GM21390 (cell line): Measurements from ENCODE around the gene MMP20.
A peak's percentile ranks its signal among the peaks of the same experiment; 100 is the strongest.

Experiments
- ATAC-seq: cut with Tn5 transposase; IDR thresholded peaks from one replicate; pipeline ENCODE4 v1.9.1; 2021; ENCODE audit not compliant: unreplicated experiment

MMP20 gene

GRCh38 chr11:102596578-102596977 lies 28.6 kb downstream of the MMP20 start:
- ATAC-seq = no peak

GRCh38 chr11:102592634-102593581 lies 32.2 kb downstream of the MMP20 start:
- no peak for ATAC-seq

GRCh38 chr11:102592131-102592530 lies 33.0 kb downstream of the MMP20 start:
- ATAC-seq = no peak

- no peak for ATAC-seq
These were observed 33.9 kb downstream of the MMP20 start for GRCh38 chr11:102591160-102591718.

GRCh38 chr11:102590276-102591049 lies 34.7 kb downstream of the MMP20 start:
- ATAC-seq = no peak

- peak; percentile 66 for ATAC-seq
These were observed 36.1 kb downstream of the MMP20 start for GRCh38 chr11:102589047-102589459.

GRCh38 chr11:102587722-102588121 lies 37.4 kb downstream of the MMP20 start:
- no peak for ATAC-seq

GRCh38 chr11:102583141-102583873 lies 41.8 kb downstream of the MMP20 start:
- ATAC-seq = no peak

- ATAC-seq = no peak
These were observed 43.0 kb downstream of the MMP20 start for GRCh38 chr11:102582140-102582539.

GRCh38 chr11:102581066-102581465 lies 44.1 kb downstream of the MMP20 start:
- no peak for ATAC-seq

- ATAC-seq = no peak
These were observed 44.8 kb downstream of the MMP20 start for GRCh38 chr11:102580185-102580951.

GRCh38 chr11:102577723-102578122 lies 47.4 kb downstream of the MMP20 start:
- ATAC-seq = no peak

GRCh38 chr11:102577182-102577581 lies 48.0 kb downstream of the MMP20 start:
- no peak for ATAC-seq

GRCh38 chr11:102576350-102576749 lies 48.8 kb downstream of the MMP20 start:
- ATAC-seq = no peak

GRCh38 chr11:102575012-102575411 lies 50.1 kb downstream of the MMP20 start:
- no peak for ATAC-seq

GRCh38 chr11:102573851-102574250 lies 51.3 kb downstream of the MMP20 start:
- no peak for ATAC-seq

GRCh38 chr11:102572554-102573220 lies 52.4 kb downstream of the MMP20 start:
- ATAC-seq = no peak

GRCh38 chr11:102568851-102569250 lies 56.3 kb downstream of the MMP20 start:
- ATAC-seq = no peak

GRCh38 chr11:102566112-102566511 lies 59.0 kb downstream of the MMP20 start:
- ATAC-seq = no peak

- ATAC-seq = peak; percentile 60
These were observed 61.0 kb downstream of the MMP20 start for GRCh38 chr11:102564110-102564509.
